LNCAP (cell line): Measurements from ENCODE around the gene LPO.
A peak's percentile ranks its signal among the peaks of the same experiment; 100 is the strongest.

Experiments
- TF ChIP-seq, protein P1 (sequence below): fragments of 450-650 bp; IDR thresholded peaks from 2 replicates; pipeline ENCODE4 v1.5.1; 2017; ENCODE audit warnings: mild to moderate bottlenecking

LPO gene

DNA sequence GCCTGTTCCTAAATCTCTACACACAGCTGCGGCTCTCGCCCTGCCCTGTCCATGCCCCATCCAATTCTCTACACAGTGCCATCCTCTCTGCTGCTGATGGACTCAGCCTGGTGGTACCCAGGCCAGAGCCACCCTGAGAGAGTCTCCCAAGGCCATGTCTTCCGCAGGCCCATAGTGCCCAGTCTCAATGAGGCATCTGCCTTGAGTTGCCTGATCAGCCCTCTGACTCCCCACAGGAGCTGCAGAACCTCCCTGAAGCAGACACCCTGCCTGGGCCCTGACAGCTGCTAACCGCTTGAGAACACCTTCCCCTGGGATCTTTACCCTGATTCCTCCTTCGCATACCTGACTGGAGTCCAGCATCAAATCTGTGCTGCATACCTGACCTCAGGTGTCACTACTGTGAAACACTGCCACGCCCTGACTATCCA is 76.9 kb downstream of the LPO start:
- TF ChIP-seq, protein P1, sequence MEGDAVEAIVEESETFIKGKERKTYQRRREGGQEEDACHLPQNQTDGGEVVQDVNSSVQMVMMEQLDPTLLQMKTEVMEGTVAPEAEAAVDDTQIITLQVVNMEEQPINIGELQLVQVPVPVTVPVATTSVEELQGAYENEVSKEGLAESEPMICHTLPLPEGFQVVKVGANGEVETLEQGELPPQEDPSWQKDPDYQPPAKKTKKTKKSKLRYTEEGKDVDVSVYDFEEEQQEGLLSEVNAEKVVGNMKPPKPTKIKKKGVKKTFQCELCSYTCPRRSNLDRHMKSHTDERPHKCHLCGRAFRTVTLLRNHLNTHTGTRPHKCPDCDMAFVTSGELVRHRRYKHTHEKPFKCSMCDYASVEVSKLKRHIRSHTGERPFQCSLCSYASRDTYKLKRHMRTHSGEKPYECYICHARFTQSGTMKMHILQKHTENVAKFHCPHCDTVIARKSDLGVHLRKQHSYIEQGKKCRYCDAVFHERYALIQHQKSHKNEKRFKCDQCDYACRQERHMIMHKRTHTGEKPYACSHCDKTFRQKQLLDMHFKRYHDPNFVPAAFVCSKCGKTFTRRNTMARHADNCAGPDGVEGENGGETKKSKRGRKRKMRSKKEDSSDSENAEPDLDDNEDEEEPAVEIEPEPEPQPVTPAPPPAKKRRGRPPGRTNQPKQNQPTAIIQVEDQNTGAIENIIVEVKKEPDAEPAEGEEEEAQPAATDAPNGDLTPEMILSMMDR, result no peak

DNA sequence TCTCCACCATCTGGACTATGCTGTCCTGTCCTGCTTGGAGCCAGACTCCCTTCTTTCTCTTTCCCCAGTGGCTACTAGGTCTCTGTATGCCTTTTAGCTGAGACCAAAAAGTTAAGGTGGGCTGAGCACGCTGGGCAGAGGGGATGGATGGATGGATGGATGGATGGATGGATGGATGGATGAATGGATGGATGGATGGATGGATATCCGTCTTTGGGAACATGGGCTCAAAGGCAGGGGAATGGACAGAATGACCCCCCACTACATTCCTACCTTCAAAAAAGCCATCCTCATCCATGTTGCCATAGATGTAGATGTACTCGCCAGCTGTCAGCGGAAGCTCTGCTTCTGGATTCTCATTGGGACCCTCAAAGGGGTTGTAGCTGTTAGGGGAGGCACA is 77.4 kb downstream of the LPO start:
- TF ChIP-seq, protein P1, result no peak

DNA sequence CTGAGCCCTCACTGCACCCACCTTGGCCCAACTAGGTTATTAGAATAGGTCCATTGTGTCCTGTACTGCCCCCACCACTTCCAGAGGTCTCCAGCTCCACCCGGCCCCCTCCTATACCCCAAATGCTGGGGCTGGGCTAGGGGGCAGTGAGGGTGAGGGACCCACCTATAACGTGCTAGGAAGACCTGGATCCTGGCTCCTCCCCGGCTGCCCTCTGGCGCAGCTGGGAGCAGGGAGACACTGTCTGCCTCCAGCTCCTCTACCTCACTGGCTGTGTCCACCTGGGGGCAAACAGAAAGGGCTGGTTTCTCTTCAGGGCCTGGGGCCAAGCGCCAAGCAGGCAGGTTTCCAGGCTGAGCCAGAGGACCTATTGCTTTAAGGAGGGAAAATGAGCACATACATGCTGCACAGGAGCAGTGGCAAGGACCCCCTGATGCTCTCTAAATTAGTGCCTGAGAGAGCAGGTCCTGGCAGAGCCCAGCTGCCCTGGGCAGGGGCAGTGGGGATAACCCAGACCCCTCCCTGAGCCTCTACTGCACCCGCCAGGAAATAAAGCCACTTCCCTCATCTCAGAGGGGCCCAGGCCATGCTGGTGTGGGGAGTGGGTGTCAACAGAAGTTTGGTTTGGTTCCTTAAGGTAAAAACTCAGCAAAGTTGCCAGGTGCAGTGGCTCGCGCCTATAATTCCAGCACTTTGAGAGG is 78.0 kb downstream of the LPO start:
- TF ChIP-seq, protein P1, result no peak

DNA sequence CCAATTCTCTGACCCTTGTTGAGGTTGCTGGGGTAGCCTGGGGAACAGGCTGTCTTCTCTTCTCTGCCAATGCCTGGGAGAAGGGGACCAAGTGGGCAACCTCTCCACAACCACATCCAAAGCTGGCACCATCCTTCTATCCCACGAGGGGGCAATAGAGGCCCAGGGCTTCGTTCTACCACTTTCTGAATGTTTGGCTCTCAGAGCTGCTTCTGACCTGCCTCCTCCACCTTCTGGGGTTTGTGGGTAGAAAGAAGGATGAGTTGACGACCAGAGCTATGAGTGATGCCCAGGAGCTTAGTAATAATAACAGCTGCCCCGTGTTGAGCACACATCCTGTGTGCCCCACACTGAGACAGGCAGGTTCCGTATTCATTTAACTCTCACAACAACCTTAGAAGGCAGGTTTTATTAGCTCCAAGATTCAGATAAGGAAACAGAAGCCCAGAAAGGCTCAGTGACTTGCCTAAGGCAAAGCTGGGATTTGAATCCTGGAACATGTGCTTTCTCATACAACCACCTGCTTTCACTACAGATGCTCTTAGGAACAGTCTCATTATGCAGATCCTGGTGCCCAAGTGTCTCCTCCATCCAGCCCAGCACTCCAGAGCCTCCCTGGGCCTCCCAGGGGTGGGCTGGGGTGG is 79.2 kb downstream of the LPO start:
- TF ChIP-seq, protein P1, result peak; percentile 67

DNA sequence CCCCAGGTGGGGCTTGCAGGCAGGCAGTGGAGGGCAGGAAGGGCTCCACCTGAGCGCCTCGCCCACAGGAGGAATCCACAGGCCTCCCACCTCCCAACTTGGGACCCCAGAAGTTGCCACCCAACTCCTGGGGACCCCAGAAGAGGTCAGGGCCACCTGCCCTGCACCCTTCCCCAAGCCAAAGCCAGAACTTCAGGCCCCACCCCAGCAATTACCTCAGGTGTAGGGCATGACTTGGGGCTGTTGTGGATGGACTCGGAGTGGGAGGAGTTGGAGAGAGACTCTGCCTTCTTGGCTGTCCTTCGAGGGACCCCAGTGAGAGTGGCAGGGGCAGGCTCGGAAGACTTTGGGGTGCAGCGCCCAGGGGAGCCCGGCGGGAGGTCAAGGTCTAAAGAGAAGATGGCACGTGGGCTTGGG is 79.7 kb downstream of the LPO start:
- TF ChIP-seq, protein P1, result no peak
